HT1080 (cell line): Measurements from ENCODE around the gene PRR29. TPM values are rescaled to one million over a fixed set of nuclear protein-coding genes. Genes with fewer than 3 reads are reported as not detected.

Experiments
- DNase-seq: peaks from one replicate; pipeline ENCODE4 v3.0.0-alpha.2; 2015; ENCODE audit warnings: low read depth
- polyA plus RNA-seq, 2 experiments: library from polyadenylated mRNA; depleted of rRNA; stranded (reverse); fragments of >200 nt; gene quantifications; 2 replicates each; pipeline ENCODE4 v1.2.3, GENCODE V29; 2015
- total RNA-seq: library from RNA; depleted of rRNA; stranded (reverse); fragments of >200 nt; shearing (Covaris generic); gene quantifications from 2 replicates; pipeline ENCODE4 v1.2.3, GENCODE V29; 2014; rRNA removed

Gene PRR29
- total RNA-seq = 0.08 and 0.47 TPM in 2 replicates
- polyA plus RNA-seq (2015; cell fraction: cytosol; rRNA removed) = 0.05 and 0.24 TPM in 2 replicates
- polyA plus RNA-seq (2015; cell fraction: nucleus; rRNA removed) = 1.4 and 1.7 TPM in 2 replicates

GRCh38 chr17:63998050-63998720, at the start of gene PRR29:
TSS of gene PRR29 (plus strand) at chr17:63998351. CDS start at chr17:63998365, 14 bp downstream.
- DNase-seq = peak; percentile 32

DNA sequence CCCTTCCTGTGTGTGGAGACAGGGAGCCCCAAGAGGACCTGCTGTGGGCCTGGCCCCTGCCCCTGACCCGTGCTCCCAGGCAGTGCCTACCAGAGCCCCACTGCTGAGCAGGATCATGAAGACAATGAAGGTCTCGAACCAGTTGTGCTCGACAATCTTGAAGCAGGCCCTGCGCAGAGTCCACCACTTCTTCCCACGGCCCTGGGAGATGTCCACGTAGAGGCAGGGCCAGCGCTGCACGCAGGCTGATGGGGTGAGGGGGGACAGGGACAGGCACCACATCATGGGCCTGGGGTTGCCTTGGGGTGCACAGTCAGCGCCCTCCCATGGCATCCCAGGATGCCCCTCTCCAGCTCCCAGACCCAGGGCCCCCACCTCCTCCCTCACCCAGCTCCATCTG, 49.6 kb upstream of the PRR29 start:
- DNase-seq = no peak

DNA sequence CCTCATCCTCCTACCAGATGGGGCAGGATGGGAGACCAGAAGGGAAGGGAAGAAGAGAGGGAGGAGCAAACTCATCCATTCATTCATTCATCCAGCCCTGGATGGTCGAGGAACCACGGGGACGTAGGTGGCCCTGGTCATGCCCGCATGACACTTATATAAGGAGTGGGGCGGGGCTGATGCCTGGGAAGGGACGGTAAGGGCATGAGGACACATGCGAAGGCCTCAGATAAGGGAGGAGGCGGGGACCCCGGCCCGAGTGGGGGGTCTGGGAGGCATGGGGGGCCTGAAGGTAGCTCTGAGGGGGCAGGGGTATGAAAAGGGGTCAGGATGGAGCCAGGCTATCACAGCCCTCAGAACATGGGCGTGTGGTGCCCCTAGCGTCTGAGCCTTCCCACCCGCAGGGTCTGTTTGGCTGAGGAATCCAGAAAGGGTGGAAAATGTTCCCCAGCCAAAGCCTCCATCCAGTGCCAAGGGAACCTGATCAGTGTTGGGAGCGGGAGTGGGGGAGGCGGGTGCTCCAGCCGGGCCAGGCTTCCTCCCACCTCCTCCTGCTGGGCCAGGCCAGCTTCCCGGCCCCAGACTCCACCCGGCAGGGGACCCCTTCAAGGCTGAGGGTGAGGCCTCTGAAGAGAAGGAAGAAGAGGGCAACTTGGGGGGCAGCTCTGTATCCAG, 48.4 kb upstream of the PRR29 start:
- no peak for DNase-seq

DNA sequence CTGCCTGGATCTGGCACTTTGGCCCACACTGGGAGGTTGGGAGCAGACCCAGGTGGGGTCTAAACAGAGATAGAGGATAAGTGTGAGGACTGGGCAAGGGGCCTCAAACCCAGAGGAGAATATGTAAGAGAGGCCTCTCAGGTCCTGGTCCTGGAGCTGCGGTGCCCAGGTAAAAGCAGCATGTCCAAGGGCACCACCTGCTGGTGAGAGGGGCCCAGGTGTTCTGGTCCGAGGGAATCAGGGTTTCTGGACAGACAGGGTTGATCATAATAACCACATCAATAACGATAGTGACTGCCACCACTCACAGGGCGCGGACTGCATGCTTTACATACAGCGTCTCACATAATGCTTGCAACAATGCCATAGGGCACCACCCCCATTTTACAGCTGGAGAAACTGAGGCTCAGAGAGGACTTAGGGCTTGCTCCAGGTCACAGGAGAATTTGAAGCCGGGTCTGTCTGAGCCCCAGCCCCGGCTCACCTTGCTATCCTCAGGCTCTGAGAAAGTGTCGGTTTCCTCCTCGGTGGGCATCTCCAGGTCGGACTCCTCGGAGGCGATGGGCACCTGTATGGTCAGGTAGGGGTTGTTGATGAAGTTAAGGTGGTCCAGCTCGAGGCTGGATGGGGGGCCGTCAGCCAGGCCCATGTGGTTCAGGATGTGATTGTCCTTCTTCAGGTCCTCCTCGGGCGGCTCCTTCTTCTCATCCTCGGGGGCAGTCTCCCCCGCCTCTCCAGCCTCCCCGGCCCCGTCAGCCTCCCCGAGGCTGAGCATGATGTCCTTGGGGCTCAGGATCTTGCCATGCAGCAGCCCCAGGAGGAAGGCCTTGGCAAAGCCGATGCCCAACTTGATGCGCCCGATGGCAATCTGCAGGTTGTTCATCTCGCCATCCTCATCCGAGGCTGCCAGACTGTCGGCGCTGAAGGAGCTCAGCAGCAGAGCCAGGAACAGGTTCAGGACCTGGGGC, 46.9 kb upstream of the PRR29 start:
- DNase-seq = no peak

- DNase-seq = no peak
These were observed 43.6 kb upstream of the PRR29 start for GRCh38 chr17:63954402-63955063.

DNA sequence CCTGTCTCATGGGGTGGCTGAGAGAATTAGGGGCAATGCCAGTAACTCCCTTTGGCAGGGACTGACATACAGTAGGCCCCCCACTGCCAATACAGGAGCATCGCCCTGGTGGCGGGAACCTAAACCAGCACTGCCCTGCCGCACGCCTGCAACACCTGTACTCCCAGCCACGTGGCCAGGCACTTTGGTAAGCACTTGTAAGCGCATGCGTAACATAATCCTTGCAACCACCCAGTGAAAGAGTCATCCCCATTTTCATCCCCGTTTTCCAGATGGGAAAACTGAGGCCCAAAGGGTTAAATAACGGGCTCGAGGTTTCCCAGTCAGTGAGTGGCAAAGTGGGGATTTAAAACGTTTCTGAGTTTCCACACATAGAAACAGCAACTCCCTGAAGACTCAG, 42.9 kb upstream of the PRR29 start:
- DNase-seq = no peak

DNA sequence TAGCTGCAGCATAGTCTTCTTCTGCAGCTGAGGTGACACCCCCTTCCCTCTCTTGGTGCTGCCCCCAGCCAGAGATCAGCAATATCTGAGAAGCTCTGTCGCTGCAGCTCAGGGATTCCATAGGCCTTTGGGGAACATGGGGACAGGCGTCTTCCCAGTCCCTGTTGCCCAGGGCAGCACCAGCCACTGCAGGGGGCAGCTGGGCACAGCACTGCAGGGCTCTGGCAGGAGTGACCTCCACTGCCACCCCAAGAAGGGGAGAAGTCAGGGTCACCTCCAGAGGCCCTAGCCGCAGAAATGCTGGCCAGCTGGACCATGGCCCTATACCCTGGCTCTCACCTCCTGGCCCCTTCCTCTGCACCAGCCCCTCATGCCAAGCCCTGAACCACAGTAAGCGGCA, 42.4 kb upstream of the PRR29 start:
- DNase-seq = no peak

GRCh38 chr17:63956296-63956920, 41.7 kb upstream of the PRR29 start:
- DNase-seq = peak; percentile 56

DNA sequence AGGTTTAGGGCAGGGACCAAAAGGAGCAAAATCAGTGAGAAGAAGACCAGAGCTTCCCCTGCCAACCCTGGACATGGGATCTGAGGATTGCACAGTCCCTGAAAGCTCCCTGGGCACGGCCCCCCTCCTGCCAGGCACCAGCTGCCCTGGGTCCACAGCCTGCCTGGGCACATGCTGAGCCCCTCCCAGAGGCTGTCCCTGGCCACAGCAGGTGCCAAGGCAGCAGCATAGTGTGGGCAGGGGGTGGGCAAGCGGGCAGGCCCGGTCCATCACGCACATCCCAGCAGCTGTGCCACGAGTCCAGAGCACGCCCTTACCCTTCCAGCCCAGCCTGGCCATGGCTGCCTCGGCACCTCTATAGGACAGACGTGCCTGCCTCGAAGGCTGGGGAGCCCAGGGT, 38.1 kb upstream of the PRR29 start:
- DNase-seq = no peak

DNA sequence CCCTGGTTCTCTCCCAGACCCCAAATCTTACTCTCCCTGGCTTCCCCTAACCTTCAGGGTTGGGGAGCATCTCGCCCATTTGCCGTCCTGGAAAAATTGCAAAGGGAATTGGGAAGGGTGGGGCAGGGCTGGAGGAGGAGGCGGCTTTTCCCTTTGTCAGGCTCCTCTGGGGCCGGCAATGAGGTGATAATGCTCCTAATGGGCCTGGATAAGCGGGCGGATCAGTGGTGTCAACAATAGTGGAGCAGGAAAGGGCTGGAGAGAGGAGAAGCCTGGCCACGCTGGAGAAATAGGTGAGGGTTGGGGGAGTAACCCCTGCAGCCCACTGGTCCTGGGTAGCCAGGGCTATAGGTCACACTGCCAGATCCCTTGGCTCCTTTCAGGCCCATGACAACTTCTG, 37.7 kb upstream of the PRR29 start:
- DNase-seq = no peak

GRCh38 chr17:63961355-63962212, 36.6 kb upstream of the PRR29 start:
- peak; percentile 32 for DNase-seq

DNA sequence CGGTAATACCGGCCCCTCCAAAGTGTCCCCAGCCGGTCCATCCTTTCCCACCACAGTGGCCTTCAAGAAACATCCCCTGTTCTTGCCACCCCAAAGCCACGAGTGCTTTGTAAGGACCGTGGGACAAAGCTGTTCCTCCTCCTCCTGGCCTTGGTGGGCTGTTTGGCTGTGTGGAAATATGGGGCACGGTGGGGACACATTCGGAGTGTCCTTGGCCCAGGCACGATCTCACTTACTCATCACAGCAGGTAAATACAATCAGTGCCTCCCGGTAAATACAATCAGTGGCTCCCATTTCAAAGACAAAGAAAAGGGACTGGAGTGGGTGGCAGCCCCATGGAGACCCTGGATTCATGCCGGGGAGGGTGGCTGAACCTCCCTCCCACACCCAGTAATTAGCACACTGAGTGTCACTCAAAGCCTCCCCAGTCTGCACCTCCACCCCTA, 35.8 kb upstream of the PRR29 start:
- DNase-seq = no peak

- no peak for DNase-seq
These were observed 35.0 kb upstream of the PRR29 start for GRCh38 chr17:63963123-63963522.

DNA sequence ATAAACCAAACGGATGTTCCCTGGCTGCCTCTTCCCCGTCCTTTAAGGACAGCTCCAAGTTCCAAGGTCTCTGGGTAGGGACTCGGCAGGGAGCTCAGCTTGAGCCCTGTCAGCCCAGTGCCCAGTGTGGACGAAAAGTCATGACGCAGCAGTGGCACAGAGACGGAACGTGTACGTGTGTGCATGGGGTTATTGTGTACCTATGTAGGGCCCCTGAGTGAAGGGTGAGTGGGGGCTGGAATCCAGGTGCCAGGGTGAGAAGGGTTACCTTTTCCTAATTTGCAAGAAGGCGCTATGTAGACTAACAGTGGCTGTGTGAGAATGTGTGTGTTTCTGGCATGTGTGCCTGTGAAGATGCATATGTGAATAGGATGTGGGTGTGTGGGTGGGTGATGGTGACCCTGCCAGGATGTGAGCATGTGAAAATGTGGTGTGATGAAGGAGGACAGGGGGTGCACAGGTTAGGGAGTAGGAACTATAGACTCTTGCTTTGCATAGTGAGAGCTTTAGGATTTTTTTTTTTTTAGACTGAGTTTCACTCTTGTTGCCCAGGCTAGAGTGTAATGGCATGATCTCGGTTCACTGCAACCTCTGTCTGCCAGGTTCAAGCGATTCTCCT, 31.4 kb upstream of the PRR29 start:
- DNase-seq = no peak

DNA sequence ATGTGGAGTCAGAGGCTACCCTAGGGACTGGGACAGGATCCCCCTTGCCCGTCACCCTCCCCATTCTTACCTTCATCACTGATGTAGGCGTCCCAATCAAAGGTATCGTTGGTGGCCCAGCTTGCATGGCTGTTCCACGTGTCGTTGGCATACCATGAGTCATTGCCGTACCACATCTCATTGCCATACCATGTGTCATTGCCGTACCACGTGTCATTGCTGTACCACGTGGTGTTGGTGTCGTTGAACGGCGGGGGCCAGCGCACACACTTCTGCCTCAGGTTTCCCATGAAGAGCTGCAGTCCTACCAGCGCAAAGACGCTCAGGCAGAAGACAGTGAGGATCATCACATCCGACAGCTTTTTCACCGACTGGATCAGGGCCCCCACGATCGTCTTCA, 30.2 kb upstream of the PRR29 start:
- DNase-seq = peak; percentile 58

- no peak for DNase-seq
These were observed 28.9 kb upstream of the PRR29 start for GRCh38 chr17:63969278-63969677.

DNA sequence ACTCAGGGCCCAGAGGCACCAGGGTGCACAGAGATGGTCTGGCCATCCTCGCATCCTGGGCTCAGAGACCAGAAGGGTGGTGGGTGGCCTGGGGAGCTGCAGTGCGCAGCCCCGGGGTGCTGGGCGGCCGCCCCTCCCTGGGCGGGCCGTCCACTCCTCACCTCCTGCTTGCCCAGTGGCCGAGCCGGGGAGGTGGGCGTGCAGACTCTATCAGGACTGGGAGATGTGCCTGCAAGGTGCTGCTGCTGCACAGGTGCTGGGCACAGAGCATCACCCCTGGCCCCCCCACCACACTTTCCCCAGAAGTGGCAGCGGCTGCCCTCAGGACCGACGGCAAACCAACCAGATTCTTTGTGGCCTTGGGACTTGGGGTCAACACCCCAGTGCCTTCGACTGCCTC, 25.4 kb upstream of the PRR29 start, which contains the start of gene SCN4A:
TSS of gene SCN4A (minus strand) at position 123 of the 400 bp plus-strand sequence. CDS start at position 46, 77 bp downstream.
- no peak for DNase-seq

DNA sequence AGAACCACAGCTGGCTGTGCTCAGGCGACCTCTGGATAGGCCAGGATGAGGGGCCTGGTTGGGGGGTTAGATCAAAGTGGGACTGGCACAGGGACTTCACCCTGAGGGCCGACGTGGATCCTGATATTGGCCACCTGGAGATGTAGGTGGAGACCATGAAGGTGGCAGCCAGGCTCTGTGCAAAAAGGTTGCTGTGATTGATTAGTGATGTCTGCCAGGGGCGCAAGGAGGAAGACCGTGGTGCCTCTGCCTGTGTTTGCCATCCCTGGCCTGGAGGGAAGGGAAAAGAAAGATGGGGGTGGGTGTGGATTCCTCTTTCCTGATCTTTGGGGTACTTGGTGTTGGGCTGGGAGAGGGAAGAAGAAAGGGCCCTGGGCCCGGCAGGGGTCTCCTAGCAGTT, 24.9 kb upstream of the PRR29 start:
- DNase-seq = no peak
